ENCODE measurements around the gene OR10P1.

Gene OR10P1

DNA sequence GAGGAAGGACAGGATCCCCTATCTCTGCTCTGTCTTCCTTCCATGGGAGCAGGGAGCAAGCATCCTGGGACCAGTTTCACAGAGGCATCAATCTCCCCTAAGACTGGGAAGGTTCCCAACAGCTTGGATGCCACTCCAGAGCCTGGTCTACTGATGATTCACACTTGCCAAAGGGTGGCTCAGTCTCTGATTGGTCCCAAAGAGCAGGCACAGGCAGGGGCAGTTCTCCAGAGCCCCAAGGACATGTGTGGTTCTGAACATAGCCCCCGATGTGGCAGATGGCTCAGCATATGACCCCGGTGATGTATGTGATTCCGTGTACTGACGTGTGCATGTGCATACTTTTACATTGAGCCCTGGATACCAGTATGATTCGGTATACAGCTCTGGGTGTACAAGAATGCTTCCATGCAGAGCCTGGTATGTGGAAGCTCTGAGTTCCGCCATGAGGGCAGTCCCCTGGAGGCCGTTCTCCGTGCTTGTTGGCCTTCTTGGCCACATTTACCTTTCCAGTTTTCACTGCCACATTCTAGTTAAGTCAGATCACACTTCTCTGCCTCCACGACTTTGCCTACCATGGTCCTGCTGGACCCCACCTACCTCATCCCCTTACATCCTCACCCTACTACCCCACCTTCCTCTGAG lies 49.8 kb downstream of the OR10P1 start:
- no peak for DNase-seq
